ENCODE results near the gene TMSB10.

- TF ChIP-seq CTCF (conservative IDR thresholded peaks at IDR 0.05; ENCODE audit: low read length) (no peak), EZH2phosphoT487 (IDR thresholded peaks at IDR 0.05; ENCODE audit: borderline replicate concordance, low read depth, low read length) (no peak)
These were observed 3.7 kb downstream of the TMSB10 start for GRCh38 chr2:84908948-84909713.
